ENCODE measurements around the gene CDHR3.

GRCh38 chr7:106063024-106063423, 100.0 kb downstream of the CDHR3 start:
- no peak for TF ChIP-seq CTCF (conservative IDR thresholded peaks at IDR 0.05 in 1 of 2, IDR thresholded peaks at IDR 0.05 in 1 of 2; ENCODE audit: low read depth in 1 of 2, low read length in 2 of 2)
- no peak for TF ChIP-seq EZH2 (IDR thresholded peaks at IDR 0.05; ENCODE audit: low read length, missing control alignments)

All from fibroblast of lung (primary cell).